Stimulated activated CD8-positive, alpha-beta memory T cell treated with anti-CD3 and anti-CD28 coated beads, Interleukin-4, amount 100 ng/mL, for 1 hour (primary cell): Measurements from ENCODE around the gene CR1L.
A peak's percentile ranks its signal among the peaks of the same experiment; 100 is the strongest.
"Not testable (repeated sequence)": the region's sequence is repeated elsewhere in the genome, so short reads cannot be mapped to it uniquely, and the experiment has no call there.

ENCODE experiments used
- DNase-seq, 2 donors: peaks; one replicate each; pipeline ENCODE4 v3.0.0-alpha.2; 2020; ENCODE audit warnings: low read depth in 2 of 2, low spot score in 1 of 2

Gene CR1L

GRCh38 chr1:207744000-207744534 lies 99.1 kb downstream of the CR1L start:
- no peak for DNase-seq

GRCh38 chr1:207745285-207745684 lies 100.4 kb downstream of the CR1L start:
- no peak for DNase-seq

GRCh38 chr1:207745839-207746767 lies 101.2 kb downstream of the CR1L start:
- no peak for DNase-seq

GRCh38 chr1:207747627-207748492 lies 102.9 kb downstream of the CR1L start:
- no peak for DNase-seq

GRCh38 chr1:207748737-207749528 lies 104.0 kb downstream of the CR1L start:
- DNase-seq = no peak

GRCh38 chr1:207750631-207751305 lies 105.8 kb downstream of the CR1L start:
- no peak for DNase-seq

GRCh38 chr1:207751463-207751789 lies 106.5 kb downstream of the CR1L start:
- not testable (repeated sequence) for DNase-seq

GRCh38 chr1:207751790-207752455 lies 107.0 kb downstream of the CR1L start, which contains the start of gene CD46:
TSS of gene CD46 (plus strand) at chr1:207752054. CDS start at chr1:207752213, 159 bp downstream.
- peak; percentile 83 to 86 for DNase-seq

GRCh38 chr1:207752456-207752998 lies 107.6 kb downstream of the CR1L start:
- DNase-seq = no peak

- no peak for DNase-seq
These were observed 108.7 kb downstream of the CR1L start for GRCh38 chr1:207753611-207754010.

- DNase-seq = no peak
These were observed 109.1 kb downstream of the CR1L start for GRCh38 chr1:207754011-207754410.

- no peak for DNase-seq
These were observed 110.2 kb downstream of the CR1L start for GRCh38 chr1:207754974-207755700.

GRCh38 chr1:207755846-207756693 lies 111.1 kb downstream of the CR1L start:
- no peak for DNase-seq

- no peak for DNase-seq
These were observed 117.7 kb downstream of the CR1L start for GRCh38 chr1:207762622-207763021.

- DNase-seq = no peak
These were observed 118.2 kb downstream of the CR1L start for GRCh38 chr1:207763091-207763490.

GRCh38 chr1:207763972-207764371 lies 119.0 kb downstream of the CR1L start:
- DNase-seq = no peak

- no peak for DNase-seq
These were observed 121.6 kb downstream of the CR1L start for GRCh38 chr1:207766569-207766968.

GRCh38 chr1:207770514-207770913 lies 125.6 kb downstream of the CR1L start:
- DNase-seq = not testable (repeated sequence)
